Measurements from ENCODE around the gene TRIM23. TPM values are rescaled to one million over a fixed set of nuclear protein-coding genes. Genes with fewer than 3 reads are reported as not detected.
"Not testable (repeated sequence)": the region's sequence is repeated elsewhere in the genome, so short reads cannot be mapped to it uniquely, and the experiment has no call there.

Gene TRIM23
- total RNA-seq, 2 experiments from 2014 or later = 10.2 to 10.6 TPM

- Mint-ChIP-seq H3K9me3 (no peaks in the 10 kb centered on the region), H3K4me1 (peaks cover 40% of the 10 kb centered on the region), H3K4me3 (peak overlapping the region; percentile 92), H3K27ac (peak overlapping the region; percentile 94), H3K36me3 (ENCODE audit: low read depth) (peaks cover 8% of the 10 kb centered on the region), H3K27me3 (no peaks in the 10 kb centered on the region)
- DNase-seq = no peak
- ChIA-PET POLR2A (interaction anchor here (0.6 to 4.4 kb wide), 12 partner anchors 8 to 148 kb away, joined by 3 to 107 read pairs (median 3); partner anchors contain the start of genes CENPK, NLN, PPWD1 and SGTB), CTCF (interaction anchor here (0.6 to 1.4 kb wide), 5 partner anchors 15 to 548 kb away, joined by 3 to 11 read pairs (median 4); partner anchors contain the start of genes CENPK, NLN, PPWD1 and SGTB)
These were observed 651 bp downstream of the TRIM23 start for GRCh38 chr5:65623482-65623881.

- DNase-seq; POLR2A ChIA-PET; H3K36me3 Mint-ChIP-seq (ENCODE audit: low read depth); H3K27me3 Mint-ChIP-seq; H3K27ac Mint-ChIP-seq; H3K4me3 Mint-ChIP-seq; H3K9me3 Mint-ChIP-seq; CTCF ChIA-PET: not testable (repeated sequence)
- peaks cover 30% of the 10 kb centered on the region for H3K4me1 Mint-ChIP-seq
These were observed 2.2 kb downstream of the TRIM23 start for GRCh38 chr5:65621961-65622360.

- POLR2A ChIA-PET = interaction anchor here (0.7 kb wide), 1 partner anchor 182 kb away, joined by 3 read pairs; no protein-coding TSS in a partner anchor
These were observed 4.1 kb downstream of the TRIM23 start for GRCh38 chr5:65620021-65620420.

GRCh38 chr5:65612298-65612907, 11.7 kb downstream of the TRIM23 start:
- no peak for DNase-seq
- no peaks in the 10 kb centered on the region for H3K27me3 Mint-ChIP-seq
- ChIA-PET POLR2A (interaction anchor here (1.3 to 3.3 kb wide), 3 partner anchors 11 to 50 kb away, joined by 3 to 19 read pairs (median 5); partner anchors contain the start of genes CENPK, PPWD1 and TRIM23), CTCF (no interaction called here)
- no peaks in the 10 kb centered on the region for H3K4me1 Mint-ChIP-seq
- H3K36me3 Mint-ChIP-seq (ENCODE audit: low read depth) = peaks cover 45% of the 10 kb centered on the region
- H3K9me3 Mint-ChIP-seq = no peaks in the 10 kb centered on the region
- no peak overlapping the region for H3K4me3 Mint-ChIP-seq
- H3K27ac Mint-ChIP-seq = no peak overlapping the region

More at GRCh38 chr5:65620021-65620420, 4.1 kb downstream of the TRIM23 start:
- H3K4me1 Mint-ChIP-seq = peaks cover 18% of the 10 kb centered on the region
- H3K9me3 Mint-ChIP-seq = no peaks in the 10 kb centered on the region
- CTCF ChIA-PET = no interaction called here
- H3K36me3 Mint-ChIP-seq (ENCODE audit: low read depth) = peaks cover 9% of the 10 kb centered on the region
- no peaks in the 10 kb centered on the region for H3K27me3 Mint-ChIP-seq
- no peak overlapping the region for H3K27ac Mint-ChIP-seq
- no peak for DNase-seq
- H3K4me3 Mint-ChIP-seq = no peak overlapping the region

GRCh38 chr5:65611524-65611923, 12.6 kb downstream of the TRIM23 start:
- H3K36me3 Mint-ChIP-seq (ENCODE audit: low read depth) = peaks cover 50% of the 10 kb centered on the region
- no peak overlapping the region for H3K4me3 Mint-ChIP-seq
- H3K27ac Mint-ChIP-seq = no peak overlapping the region
- CTCF ChIA-PET = interaction anchor here (1.1 kb wide), 1 partner anchor 39 kb away, joined by 3 read pairs; no protein-coding TSS in a partner anchor
- POLR2A ChIA-PET = interaction anchor here (1.3 to 3.3 kb wide), 3 partner anchors 12 to 49 kb away, joined by 3 to 19 read pairs (median 5); partner anchors contain the start of genes CENPK, PPWD1 and TRIM23
- H3K4me1 Mint-ChIP-seq = no peaks in the 10 kb centered on the region
- no peaks in the 10 kb centered on the region for H3K27me3 Mint-ChIP-seq
- H3K9me3 Mint-ChIP-seq = no peaks in the 10 kb centered on the region
- no peak for DNase-seq

DNA sequence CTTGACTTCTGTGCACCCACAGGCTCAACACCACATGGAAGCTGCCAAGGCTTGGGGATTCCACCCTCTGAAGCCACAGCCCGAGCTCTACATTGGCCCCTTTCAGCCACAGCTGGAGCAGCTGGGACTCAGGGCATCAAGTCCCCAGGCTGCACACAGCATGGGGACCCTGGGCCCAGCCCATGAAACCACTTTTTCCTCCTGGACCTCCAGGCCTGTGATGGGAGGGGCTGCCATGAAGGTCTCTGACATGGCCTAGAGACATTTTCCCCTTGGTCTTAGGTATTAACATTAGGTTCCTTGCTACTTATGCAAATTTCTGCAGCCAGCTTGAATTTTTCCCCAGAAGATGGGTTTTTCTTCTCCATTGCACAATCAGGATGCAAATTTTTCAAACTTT, 22.4 kb downstream of the TRIM23 start:
- Mint-ChIP-seq H3K36me3 (ENCODE audit: low read depth) (peaks cover 72% of the 10 kb centered on the region), H3K9me3 (peaks cover 23% of the 10 kb centered on the region)
- POLR2A ChIA-PET, DNase-seq, H3K27ac Mint-ChIP-seq, H3K4me3 Mint-ChIP-seq, CTCF ChIA-PET, H3K27me3 Mint-ChIP-seq, H3K4me1 Mint-ChIP-seq: not testable (repeated sequence)

GRCh38 chr5:65588694-65589093, 35.4 kb downstream of the TRIM23 start:
- POLR2A ChIA-PET = interaction anchor here (1.3 kb wide), 1 partner anchor 26 kb away, joined by 5 read pairs; the partner anchor contains the start of genes CENPK and PPWD1
- Mint-ChIP-seq H3K4me1 (no peaks in the 10 kb centered on the region), H3K36me3 (ENCODE audit: low read depth) (peaks cover 41% of the 10 kb centered on the region), H3K4me3 (no peak overlapping the region), H3K9me3 (no peaks in the 10 kb centered on the region), H3K27ac (no peak overlapping the region), H3K27me3 (no peaks in the 10 kb centered on the region)
- CTCF ChIA-PET = no interaction called here
- no peak for DNase-seq

- H3K9me3 Mint-ChIP-seq = no peaks in the 10 kb centered on the region
- peaks cover 12% of the 10 kb centered on the region for H3K4me1 Mint-ChIP-seq
- POLR2A ChIA-PET = interaction anchor here (1.3 to 1.5 kb wide), 2 partner anchors 12 to 13 kb away, joined by 3 to 4 read pairs; partner anchors contain the start of genes CENPK and PPWD1
- no peak overlapping the region for H3K4me3 Mint-ChIP-seq
- no peak for DNase-seq
- no peaks in the 10 kb centered on the region for H3K27me3 Mint-ChIP-seq
- H3K27ac Mint-ChIP-seq = no peak overlapping the region
- H3K36me3 Mint-ChIP-seq (ENCODE audit: low read depth) = peaks cover 60% of the 10 kb centered on the region
- CTCF ChIA-PET = no interaction called here
These were observed 47.0 kb downstream of the TRIM23 start for GRCh38 chr5:65577141-65577540.

GRCh38 chr5:65570598-65571226, 53.4 kb downstream of the TRIM23 start:
- no peaks in the 10 kb centered on the region for H3K9me3 Mint-ChIP-seq
- DNase-seq = no peak
- no peak overlapping the region for H3K27ac Mint-ChIP-seq
- CTCF ChIA-PET = no interaction called here
- POLR2A ChIA-PET = no interaction called here
- H3K27me3 Mint-ChIP-seq = no peaks in the 10 kb centered on the region
- peaks cover 37% of the 10 kb centered on the region for H3K36me3 Mint-ChIP-seq (ENCODE audit: low read depth)
- peaks cover 17% of the 10 kb centered on the region for H3K4me1 Mint-ChIP-seq
- H3K4me3 Mint-ChIP-seq = no peak overlapping the region

DNA sequence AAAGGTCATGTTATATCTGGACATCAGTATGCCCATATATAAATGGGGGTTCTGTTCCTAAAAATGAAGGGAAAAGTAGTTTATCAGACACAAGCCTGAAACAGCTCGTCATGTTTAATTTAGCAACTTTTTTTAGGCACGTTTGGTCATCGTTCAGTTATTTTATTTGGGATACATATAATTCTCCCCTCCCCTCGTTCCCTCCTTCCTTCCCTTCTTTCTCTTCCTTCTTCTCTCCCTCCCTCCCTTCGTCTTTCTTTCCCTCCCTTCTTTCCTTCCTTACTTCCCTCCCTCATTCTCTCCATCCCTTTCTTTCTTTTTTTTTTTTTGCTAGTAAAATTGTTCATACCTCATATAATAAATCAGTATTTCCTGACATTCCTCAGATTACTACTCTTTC, 57.6 kb downstream of the TRIM23 start:
- Mint-ChIP-seq H3K4me1 (peaks cover 36% of the 10 kb centered on the region), H3K27me3 (no peaks in the 10 kb centered on the region), H3K27ac (no peak overlapping the region), H3K9me3 (no peaks in the 10 kb centered on the region), H3K36me3 (ENCODE audit: low read depth) (peaks cover 16% of the 10 kb centered on the region), H3K4me3 (no peak overlapping the region)
- no peak for DNase-seq
- POLR2A ChIA-PET = interaction anchor here (6.6 kb wide), 1 partner anchor 59 kb away, joined by 107 read pairs; the partner anchor contains the start of genes SHLD3, TRAPPC13 and TRIM23
- CTCF ChIA-PET = no interaction called here

GRCh38 chr5:65563777-65564176, 60.4 kb downstream of the TRIM23 start:
- no peak for DNase-seq
- Mint-ChIP-seq H3K36me3 (ENCODE audit: low read depth) (peaks cover 34% of the 10 kb centered on the region), H3K9me3 (no peaks in the 10 kb centered on the region), H3K27ac (peak overlapping the region; percentile 98), H3K27me3 (no peaks in the 10 kb centered on the region), H3K4me3 (peak overlapping the region; percentile 93), H3K4me1 (peaks cover 53% of the 10 kb centered on the region)
- CTCF ChIA-PET = interaction anchor here (0.7 to 3.1 kb wide), 4 partner anchors 60 to 206 kb away, joined by 3 to 12 read pairs (median 8); partner anchors contain the start of genes ADAMTS6 and TRIM23
- POLR2A ChIA-PET = interaction anchor here (0.8 to 6.6 kb wide), 24 partner anchors 11 to 796 kb away, joined by 3 to 107 read pairs (median 9); partner anchors contain the start of genes ADAMTS6, CWC27, NLN and SGTB

DNA sequence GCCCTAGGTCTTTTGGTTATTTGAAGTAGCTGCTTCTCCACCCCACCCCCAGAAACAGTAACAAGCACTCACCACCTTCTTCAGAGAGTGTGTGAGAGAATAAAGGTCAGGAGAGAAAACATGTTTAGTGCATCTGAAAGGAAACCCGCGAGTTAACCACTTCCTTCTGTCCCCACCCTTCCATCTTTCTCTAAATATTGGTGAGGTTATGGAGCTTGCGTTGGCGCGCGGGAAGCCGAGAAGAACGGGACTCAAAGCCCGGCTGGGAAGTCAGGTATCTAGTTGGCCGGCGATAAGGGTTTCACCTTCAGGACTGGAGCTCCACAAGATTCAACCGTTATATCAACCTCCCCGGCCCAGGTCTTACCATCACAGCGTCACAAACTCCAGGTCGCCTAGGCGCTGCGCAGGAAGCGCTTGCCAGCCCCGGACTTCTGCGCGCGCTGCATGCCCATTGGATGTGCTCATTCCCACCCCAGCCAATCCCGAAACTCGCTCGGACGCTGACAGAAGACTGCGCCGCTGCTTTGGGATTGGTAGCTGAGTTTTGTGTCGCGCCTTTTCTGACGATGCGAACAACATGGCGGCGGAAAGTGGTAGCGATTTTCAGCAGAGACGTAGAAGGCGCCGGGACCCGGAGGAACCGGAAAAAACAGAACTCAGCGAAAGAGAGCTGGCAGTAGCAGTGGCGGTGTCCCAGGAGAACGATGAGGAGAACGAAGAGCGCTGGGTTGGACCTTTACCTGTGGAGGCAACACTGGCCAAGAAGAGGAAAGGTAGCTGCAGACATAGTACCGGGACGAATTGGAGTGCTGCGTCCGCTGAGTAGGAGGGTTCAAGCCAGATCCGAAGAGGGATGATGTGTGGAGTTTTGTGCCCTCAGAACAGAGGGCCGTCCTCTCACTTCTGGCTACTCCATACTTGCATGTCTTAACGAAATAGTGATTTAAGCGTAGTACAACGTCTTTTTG, 61.1 kb downstream of the TRIM23 start, which contains the start of the genes CENPK and PPWD1:
Gene CENPK, minus strand, starts transcription at position 438 of the 971 bp plus-strand sequence. CDS start 8,261 bp downstream, outside the sequence.
Gene PPWD1, plus strand, starts transcription at position 566 of the 971 bp plus-strand sequence. Its CDS starts 15 bp downstream, at position 581.
- Mint-ChIP-seq H3K36me3 (ENCODE audit: low read depth) (peaks cover 38% of the 10 kb centered on the region), H3K4me1 (peaks cover 58% of the 10 kb centered on the region), H3K9me3 (no peaks in the 10 kb centered on the region), H3K27ac (peak within 1 kb of the TSS; percentile 98), H3K27me3 (no peaks in the 10 kb centered on the region), H3K4me3 (peak within 1 kb of the TSS; percentile 93)
- DNase-seq = peak; percentile 97
- ChIA-PET POLR2A (interaction anchor here (0.6 to 6.6 kb wide), 44 partner anchors 10 to 1652 kb away, joined by 3 to 107 read pairs (median 5); partner anchors contain the start of genes ADAMTS6, CWC27, ERBIN and NLN), CTCF (interaction anchor here (0.6 to 3.1 kb wide), 5 partner anchors 12 to 81 kb away, joined by 3 to 11 read pairs (median 7); partner anchors contain the start of genes ADAMTS6 and TRIM23)
